ENCODE data around the gene EOLA1.
"Not testable (repeated sequence)": the region's sequence is repeated elsewhere in the genome, so short reads cannot be mapped to it uniquely, and the experiment has no call there.

Gene EOLA1
- total RNA-seq = 17.6 to 47.2 (median 29.8) reads per million in 4 experiments

DNA sequence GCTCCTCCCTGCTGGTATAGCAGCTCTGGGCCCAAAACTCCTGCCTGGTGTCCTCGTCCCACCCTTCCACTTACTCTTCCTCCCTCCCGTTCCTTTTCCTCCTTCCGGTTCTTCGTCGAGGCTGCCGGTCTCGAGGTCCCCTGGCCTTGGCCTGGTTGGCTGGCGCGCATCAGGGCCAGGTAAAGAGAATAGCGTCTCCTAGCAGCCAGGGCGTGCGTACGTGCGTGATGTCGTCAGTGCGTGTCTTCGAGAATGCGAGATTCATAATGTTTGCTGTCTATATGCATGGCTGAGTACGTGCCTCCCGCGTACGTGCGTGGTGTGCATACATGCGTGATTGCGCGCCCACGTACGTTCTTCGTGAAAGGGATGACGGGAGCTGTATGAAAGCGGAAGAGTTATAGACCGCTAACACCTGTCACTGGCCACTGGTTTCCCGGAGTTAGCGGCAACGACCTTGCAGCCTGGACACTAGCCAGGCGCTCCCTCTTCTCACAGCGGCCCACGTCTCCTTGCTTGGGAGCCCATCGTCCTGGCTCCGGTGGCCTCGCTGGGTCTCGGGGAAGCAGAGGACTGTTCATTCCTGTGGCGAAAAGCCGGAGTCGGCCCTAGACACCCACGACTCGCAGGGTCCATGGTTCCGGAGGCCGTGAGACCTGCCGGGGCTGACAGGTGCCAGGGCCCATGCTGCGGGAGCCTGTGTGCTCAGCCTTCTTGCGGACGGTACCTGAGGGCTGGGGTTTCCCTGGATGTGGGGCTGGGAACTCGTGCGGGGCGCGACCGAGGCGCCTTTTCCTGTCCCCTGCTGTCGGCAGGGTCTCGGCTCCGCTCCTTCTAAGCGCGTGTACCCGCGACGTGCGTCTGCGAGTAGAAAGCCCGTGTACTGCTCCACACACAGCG, at the start of gene EOLA1:
Gene EOLA1 (plus strand): TSS at position 392 of the 900 bp plus-strand sequence. CDS start 4,619 bp downstream, outside the sequence.
- DNase-seq = peak; percentile 85

GRCh38 chrX:149491812-149492211, 49.0 kb upstream of the EOLA1 start:
- DNase-seq = no peak

GRCh38 chrX:149493567-149494562, 46.9 kb upstream of the EOLA1 start:
- no peak for DNase-seq

GRCh38 chrX:149494844-149495565, 45.8 kb upstream of the EOLA1 start:
- no peak for DNase-seq

GRCh38 chrX:149495573-149496071, 45.2 kb upstream of the EOLA1 start:
- DNase-seq = no peak

DNA sequence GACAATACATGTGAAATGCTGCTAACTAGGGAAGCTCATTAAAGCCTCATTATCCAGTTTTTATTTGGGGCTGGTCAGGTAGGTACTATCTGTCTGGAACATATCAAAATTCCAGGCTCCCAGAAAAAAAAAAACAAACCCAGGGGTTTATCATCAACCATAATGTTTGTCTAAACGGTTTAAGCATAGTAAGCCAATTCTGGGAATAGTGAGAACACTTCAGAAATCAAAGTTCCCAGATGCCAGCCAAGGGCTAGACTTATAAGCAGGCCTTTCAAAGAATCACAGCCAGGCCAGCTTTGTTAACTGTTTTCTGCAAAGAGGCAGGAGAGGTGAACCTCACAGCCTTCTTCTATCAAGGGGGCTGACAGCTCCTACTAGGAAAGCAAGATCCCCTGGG, 43.8 kb upstream of the EOLA1 start:
- DNase-seq = no peak

DNA sequence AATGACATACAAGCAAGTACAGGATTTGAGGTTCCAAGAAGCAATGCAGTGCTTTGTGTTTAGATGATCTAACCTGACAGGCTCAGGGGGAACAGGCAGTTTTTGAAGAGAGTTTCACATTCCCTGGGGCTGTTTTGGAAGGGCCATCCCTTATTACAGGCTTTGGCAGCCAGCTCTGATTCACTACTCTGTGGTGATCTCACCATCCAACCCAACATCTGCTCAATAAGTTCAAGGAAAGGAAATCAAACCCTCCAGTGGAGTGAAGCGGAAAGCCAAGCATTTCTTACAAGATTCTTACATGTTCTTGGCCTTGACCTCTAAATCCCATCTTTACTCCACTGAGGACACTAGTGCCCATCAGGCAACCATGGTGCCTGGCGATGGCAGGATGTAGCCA, 43.2 kb upstream of the EOLA1 start:
- DNase-seq = no peak

DNA sequence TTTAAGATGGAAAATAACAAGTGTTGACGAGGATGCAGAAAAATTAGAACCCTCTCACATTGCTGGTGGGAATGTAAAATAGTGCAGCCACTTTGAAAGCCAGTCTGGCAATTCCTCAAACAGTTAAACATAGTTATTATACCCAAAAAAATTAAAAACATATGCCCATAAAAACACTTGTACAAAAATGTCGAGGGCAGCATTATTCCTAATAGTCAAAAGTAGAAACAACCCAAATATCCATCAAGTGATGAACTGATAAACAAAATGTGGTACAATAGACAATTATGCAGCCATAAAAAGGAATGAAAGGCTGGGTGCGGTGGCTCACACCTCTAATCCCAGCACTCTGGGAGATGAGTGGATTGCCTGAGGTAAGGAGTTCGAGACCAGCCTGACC, 42.0 kb upstream of the EOLA1 start:
- DNase-seq = no peak

DNA sequence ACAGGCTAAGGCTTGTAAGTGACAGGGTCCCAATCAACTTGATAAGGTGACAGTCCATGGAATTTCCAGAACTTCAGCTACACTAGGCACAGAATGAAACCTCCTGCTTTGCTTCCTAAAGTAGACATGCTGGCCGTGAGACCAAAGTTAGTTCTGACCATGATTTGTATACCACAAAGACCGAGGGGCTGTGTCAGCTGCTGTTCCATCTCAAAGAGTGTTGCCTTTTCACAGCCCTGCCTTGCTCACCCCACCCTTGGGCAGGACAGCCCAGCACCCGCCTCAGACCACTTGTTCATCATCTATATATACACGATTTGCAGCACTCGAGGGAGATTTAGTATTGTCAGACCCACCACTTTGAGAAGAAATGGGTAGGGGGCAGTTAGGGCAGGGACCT, 41.0 kb upstream of the EOLA1 start:
- no peak for DNase-seq

DNA sequence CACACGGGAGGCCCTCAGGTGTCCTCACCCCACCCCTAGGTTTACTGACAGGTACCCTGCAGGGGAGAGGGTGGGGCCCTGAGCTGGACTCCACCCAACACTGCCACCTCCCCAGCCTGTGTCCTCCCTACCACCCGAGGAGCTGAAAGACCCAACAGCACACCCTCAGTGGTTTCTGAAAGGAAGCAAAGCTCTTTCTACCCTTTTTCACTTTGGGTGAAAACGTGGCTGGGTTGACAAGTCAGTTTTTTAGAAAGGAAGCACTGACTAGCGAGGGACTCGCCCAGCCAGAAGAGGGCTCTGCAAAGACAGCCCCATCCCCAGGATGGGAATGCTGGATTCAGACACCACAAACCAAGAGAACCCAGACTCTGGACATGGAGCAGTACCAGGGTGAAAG, 37.9 kb upstream of the EOLA1 start:
- not testable (repeated sequence) for DNase-seq

- peak; percentile 44 for DNase-seq
Observed at GRCh38 chrX:149503446-149503845, 37.4 kb upstream of the EOLA1 start.

DNA sequence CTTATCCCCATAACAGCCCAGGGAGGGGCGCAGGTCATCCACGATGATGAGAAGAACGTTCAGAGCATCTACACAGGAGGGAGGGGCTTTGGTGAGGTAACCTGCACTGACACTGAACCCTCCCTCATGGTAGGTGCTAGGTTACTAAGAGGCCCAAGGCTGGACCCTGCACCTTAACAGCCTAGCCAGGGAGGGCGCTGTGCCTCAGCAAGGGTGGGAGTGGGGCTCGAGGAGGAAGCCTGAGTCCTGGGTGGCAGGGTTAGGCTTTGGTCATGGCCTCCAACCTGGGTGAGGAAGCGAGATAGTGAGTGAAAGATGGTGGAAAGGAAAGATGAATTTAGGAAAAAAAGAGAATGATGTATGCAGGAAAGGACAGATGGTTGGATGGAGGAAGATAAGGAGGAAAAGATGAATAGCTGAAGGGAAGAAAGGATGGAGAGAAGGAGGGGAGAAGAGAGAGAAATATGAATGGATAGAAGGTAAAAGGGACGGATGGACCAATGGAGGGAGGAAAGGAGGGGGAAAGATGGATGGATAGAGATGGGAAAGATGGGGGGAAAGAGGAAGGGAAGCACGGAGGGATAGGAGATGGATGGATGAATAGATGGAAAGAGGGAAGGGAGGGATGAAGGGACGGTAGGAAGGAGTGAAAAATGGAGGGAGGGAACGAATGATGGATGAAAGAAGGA, 36.4 kb upstream of the EOLA1 start:
- DNase-seq = peak; percentile 21

DNA sequence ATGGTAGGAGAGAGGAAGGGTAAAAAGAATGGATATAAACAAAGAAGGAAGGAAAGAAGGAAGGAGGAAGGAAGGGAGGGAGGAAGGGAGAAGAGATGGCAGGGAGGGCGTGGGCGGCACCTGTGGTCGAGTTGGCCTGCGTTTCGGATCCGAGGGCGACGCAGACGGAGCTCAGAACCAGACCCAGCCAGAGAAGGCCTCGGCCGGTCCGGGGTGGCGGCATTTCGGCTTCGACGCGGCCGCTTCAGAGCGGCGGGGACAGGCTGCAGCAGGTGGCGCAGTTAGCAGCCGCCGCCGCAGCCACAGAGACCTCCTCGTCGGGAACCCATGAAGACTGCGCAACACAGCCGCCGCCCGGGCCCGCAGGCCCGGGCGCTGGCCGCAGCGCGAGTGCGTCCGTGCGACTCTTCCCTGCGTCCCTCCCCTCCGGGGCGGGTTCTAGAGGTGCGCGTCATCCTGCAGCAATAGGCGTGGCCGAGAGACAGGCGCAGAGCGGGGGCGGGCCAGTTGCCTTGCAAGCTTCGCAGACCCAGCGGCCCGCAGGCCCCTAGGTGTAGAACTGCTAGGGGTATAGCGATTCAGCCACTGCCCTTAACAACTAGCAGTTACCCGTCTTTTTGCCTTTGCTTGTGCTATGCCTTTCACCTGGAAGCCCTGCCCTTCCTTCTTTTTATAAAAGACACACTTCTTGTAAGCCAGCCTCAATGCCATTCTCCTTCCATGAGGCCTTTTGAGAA, 35.7 kb upstream of the EOLA1 start, which contains the start of gene IDS:
Gene IDS (minus strand): TSS at position 392 of the 737 bp plus-strand sequence. CDS start 169 bp downstream, at position 223.
- DNase-seq = peak; percentile 70

- no peak for DNase-seq
Observed at GRCh38 chrX:149505671-149506070, 35.1 kb upstream of the EOLA1 start.

- DNase-seq = no peak
Observed at GRCh38 chrX:149506349-149506748, 34.5 kb upstream of the EOLA1 start.

DNA sequence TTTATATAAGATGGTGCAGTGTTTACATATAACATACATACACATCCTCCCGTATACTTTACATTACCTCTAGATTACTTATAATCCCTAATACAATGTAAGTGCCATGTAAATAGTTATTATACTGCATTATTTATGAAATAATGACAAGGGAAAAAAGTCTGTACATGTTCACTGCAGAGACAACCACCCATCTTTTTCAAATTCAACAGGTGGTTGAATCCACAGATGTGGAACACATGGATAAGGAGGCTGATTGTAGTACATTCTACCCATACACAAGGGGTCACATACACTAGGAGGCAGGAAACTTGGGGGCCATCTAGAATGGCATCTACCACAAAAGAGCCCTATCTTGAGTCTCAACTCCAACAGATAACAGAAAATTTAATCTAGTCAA, 32.3 kb upstream of the EOLA1 start:
- no peak for DNase-seq

DNA sequence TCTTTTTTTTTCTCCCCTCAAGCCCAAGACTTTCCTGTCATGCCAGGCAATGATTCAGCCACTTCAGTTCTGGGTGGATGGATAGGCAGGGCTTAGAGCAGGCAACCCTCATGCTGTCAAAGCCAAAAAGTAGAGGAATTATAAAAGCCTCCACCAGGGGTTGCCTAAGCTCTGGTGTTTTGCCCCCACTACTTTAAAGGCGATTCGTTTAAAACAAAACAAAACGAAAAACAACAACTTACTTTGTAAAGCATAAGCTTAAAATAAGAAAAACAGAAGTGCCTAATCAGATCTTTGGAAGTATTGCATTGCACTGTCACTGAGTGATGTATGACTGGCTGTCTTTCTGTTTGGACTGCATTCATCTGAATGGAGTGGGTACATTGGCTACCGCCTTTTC, 30.4 kb upstream of the EOLA1 start:
- DNase-seq = no peak

DNA sequence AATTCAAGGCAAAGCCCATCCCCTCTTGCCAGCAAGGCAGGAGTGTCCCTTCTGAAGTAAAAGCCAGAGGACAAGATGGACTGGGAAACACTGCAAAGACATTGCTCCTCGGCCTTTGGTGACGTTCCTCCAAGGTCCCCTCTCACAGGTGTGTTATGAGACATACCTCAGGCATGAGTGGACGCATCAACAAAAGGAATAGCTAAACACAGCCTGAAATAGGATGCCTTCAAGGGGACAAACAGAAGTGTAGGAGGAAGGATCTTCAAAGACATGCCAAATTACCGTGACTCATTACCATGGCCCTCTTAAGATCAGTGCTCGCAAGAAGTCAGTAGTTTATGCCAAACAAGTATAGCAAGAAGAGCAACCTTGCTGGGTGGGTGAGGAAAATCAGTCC, 29.7 kb upstream of the EOLA1 start:
- DNase-seq = no peak

- DNase-seq = peak; percentile 21
Observed at GRCh38 chrX:149512225-149512885, 28.5 kb upstream of the EOLA1 start.

GRCh38 chrX:149513825-149514428, 26.9 kb upstream of the EOLA1 start:
- no peak for DNase-seq

All from effector CD8-positive, alpha-beta T cell (primary cell).